Stimulated activated CD8-positive, alpha-beta memory T cell treated with anti-CD3 and anti-CD28 coated beads, Interleukin-7, amount 100 ng/mL, for 4 hours (primary cell): ENCODE measurements around the gene WIPI1.
"Not testable (repeated sequence)": the region's sequence is repeated elsewhere in the genome, so short reads cannot be mapped to it uniquely, and the experiment has no call there.

Experiments used
- DNase-seq, 2 donors: peaks; one replicate each; pipeline ENCODE4 v3.0.0-alpha.2; 2020; ENCODE audit warnings: low read depth in 2 of 2

The WIPI1 gene

DNA sequence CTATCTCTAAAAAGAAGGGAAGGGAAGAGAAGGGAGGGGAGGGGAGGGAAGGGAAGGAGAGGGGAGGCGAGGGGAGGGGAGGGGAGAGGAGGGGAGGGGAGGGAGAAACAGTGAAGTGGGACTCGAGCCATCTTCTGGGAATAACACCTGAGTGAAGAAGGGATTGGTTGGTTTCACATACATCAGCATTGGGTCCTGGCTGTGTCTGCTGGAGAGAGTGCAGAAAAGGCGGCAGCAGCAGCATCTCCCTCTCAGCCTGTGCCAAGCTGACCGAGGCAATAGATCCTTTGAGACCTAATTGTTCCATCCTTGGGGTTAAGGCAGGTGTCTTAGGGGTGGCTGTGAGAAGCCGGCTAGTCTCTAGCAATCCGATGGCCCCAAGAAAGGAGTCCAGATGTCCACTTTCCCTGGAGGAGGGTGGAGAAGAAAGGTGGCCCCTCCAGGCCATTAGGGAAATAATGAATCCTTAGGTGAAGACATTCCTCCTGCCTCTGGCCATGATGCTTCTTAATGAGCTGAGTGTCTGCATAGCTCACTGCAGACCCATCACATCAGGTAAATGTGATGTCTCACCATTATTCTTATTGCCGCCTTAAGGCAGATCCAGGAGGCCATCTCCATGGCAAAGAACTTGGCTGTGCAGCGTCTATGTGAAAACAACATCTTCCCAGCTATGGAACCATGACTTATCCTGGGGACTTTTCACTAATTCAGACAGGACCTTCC lies 71.6 kb downstream of the WIPI1 start:
- no peak for DNase-seq

DNA sequence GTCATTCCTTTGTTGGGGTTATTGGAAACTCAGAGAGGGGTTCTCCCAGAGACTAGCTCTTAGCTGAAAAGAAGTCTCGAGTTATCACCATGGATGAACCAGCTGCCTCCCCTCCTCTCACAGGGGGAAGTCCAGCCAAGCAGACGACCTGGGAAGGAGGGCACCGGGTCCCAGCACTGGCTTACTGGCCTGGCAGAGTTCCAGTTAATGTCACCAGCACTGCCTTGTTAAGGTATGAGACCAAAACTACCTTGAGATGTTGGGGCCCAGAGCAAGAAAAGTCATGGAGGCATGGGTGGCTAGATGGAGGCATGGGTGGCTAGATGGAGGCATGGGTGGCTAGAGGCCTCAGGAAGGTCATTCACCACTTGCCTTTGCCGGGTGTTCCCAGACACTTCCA lies 72.4 kb downstream of the WIPI1 start:
- DNase-seq: no peak

DNA sequence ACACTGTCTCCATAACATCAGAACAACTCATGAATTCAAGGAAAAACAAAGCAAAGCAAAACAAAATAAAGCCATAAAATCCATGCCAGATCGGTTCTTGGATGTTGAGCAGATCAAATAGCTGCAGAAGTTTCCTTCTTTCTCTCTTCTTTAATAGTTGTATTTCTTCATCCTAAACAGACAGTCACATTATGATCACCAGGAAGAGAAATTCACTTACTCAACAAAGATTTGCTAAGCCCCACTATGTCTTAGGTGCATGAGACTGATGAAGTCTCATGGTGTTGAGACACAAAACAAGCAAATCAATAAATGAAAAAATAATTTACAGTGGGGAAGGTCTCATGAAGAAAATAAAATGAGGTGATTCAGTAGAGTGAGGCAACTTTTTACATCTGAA lies 72.8 kb downstream of the WIPI1 start:
- DNase-seq: no peak

DNA sequence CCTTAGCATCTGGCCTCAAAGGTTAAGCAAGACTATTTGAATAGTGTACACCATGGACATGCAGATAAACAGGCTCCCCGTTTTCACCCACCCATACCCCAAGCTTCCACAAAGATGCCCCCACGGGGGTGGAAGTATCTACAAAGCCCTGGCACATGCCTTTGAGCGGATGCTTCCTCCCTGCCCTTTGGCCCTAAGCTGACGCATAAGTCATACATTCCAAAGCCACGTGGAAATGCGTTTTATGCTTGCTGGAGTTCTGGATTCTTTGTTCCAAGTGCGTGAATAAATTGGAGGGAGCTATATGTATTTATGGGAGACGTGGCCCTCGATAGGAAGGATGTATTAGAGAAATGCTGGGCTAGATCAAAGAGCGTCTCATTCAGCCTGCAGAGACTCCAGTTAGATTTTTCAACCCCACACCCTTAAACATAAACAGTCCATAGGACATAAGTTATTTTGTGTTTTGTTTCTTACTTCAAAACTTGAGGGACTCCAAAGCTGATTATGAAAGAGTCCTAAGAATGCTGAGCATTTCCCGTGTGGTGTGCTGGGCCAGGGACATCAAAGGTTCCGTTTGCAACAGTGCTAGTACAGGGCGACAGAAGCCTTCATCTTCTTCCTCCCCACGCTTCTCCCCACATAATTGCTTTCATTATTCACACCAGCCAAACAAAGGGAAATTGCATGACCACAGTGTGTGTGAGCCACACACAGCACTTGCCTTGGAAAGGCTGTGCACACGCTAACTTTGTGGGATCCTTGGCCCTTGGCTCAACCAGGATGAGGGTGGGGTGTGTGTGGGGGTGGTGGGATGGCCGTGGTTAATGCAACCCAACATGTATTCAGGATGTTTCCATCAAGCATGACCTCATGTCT lies 73.6 kb downstream of the WIPI1 start:
- DNase-seq: no peak

DNA sequence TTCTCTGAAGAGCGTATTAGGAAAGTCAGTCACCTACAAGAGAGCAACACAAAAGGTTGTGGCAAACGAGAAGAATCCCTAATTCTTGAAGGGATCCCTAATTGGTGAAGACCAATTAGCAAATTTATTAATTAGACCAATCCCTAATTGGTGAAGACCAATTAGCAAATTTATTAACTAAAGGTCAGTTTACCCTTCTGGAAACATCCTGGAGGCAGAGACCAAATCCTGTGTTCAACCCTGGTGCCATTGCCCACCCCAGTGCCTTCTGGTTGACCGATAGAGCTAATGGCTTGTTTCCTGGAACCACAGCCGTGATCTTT lies 74.2 kb downstream of the WIPI1 start:
- no peak for DNase-seq

DNA sequence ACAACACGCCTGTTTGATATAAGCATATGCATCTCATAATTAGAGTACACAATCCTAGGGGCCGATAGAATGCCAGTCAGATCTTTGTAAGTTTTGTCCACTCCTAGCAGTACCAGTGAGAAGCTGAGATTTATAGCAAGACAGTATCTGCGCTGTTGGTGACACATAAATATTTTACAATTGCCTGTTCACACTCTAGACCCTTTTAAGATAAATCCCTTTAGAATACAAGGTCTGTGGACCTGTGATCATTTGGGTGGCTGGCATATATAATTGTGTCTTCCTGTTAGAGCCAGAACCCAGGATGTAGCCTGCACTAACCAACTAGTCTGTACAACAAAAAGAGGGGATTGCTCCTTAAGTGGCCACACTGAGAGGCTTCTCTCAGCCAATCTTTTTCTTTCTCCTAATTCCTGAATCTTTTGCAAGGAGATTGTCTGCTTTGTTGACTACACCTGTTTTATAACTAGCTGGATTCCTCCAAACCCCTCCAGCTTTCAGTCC lies 74.7 kb downstream of the WIPI1 start:
- DNase-seq: no peak

DNA sequence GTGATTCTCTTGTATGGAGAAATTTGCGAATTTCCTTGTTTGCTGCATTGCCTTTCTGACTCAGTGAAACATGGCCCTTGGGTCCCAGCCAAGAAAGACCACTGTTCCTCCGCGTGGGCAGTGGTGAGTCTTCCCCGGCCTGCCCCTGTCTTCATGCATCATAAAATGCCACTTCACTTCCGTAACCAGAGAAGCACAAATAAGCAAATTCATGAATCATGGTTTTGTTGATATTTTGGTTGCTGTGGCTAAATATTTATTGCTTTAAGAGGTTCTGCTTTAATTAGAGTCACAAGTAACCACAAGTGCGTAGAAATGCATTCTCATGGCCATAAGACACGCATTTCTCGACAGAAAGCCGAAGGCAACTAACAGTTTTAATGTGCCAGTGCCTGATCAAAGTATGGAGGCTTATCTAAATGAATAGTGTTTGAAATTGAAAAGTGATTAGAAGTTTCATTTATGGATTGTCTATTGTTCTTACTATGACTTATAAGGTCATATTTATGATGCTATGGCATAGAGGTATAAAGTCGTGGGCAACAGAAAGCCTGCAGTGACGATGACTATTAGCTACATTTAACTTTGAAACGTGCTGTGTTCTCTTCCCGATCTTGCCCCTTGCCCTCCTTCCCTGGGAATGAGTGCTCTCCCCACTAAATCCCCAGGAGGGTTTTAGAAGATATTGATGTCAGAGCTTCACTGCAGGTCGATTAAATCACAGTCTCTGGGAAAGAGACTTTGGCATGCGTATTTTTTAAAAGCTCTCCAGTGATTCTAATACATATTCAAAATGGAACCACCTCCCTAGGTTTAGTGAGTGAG lies 76.0 kb downstream of the WIPI1 start:
- DNase-seq: no peak

DNA sequence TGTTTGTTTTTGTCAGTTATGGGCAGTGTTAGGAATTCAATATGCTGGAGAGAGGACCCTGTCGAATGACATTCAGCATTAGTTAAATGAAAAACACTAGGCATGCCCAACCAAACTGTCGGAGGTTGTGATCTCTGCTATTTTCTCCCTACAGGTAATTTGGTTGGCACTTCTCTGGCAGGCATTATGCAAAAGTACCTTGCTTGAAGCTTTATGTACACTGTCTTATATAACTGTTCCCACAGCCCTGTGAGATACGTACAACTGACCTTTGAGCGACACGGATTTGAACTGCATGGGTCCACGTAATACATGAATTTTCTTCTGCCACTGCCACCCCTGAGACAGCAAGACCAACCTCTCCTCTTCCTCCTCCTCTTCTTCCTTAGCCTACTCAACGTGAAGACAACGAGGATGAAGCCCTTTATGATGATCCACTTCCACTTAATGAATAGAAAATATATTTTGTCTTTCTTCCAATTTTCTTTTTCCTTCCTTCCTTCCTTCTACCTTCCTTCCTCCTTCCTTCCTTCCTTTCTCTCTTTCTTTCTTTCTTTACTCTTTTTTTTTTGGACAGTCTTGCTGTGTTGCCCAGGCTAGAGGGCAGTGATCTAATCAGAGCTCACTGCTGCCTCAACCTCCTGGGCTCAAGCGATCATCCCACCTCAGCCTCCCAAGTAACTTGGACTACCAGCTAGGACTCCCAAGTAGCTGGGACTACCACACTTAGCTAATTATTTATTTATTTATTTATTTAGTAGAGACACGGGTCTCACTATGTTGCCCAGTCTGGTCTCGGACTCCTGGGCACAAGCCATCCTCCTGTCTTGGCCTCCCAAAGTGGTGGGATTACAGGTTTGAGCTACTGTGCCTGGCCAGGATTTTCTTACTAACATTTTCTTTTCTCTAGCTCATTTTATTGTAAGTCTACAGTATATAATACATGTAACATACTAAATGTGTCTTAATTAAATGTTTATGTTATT lies 77.3 kb downstream of the WIPI1 start:
- no peak for DNase-seq

DNA sequence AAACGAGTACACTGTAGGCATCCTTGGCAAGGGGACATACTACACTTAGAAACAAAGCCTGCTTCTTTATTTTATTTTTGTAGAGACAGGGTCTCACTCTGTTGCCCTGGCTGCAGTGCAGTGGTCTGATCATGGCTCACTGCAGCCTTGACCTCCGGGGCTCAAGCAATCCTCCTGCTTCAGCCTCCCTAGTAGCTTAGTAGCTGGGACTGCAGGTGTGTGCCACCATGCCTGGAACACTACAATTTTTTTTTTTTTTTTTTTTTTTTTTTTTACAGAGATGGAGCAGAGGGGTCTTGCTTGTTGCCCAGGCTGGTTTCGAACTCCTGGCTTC lies 78.2 kb downstream of the WIPI1 start:
- no peak for DNase-seq

DNA sequence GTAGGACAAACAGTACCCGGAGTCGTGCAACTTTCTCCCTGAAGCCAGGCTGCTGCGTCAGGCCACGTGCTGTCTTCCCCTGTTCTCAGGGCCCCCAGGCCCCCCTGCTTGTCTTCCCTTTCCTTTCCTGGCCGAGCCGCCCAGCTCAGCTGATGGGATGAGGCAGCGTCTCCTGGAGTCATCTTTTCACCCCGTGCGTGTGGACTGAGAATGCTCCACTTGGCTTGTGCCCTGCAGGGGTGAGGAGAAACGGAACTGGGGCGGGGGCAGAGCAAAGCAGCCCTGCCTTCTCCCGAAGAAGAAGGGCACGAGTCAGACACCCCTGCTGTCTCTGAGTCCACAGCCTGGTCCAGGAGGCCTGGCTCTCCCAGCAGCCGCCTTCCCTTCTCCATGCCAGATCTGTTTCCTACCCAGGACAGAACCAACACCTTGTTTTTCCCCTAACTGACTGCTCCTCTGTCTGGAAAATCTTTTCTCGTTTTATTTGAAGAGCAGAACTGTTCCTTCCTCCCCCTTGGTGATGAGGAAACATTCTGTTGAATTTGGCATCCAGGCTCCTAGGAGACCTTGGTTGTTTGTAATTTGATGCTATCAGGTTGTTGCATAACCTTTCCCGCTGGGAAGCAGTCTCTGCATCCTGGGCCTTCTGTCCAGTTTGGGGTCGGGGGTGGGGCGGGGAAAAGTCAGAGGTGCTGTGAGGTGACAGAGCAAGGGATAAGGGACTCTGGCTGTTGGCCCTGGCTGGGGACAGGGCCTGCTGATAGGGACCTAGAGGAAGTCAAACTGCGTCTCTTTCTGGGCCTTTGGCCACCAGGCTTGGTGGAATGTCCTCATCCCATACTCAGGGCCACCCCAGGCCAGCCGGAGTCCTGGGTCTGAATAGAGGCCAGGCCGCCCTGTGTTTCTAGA lies 78.8 kb downstream of the WIPI1 start:
- DNase-seq: no peak

DNA sequence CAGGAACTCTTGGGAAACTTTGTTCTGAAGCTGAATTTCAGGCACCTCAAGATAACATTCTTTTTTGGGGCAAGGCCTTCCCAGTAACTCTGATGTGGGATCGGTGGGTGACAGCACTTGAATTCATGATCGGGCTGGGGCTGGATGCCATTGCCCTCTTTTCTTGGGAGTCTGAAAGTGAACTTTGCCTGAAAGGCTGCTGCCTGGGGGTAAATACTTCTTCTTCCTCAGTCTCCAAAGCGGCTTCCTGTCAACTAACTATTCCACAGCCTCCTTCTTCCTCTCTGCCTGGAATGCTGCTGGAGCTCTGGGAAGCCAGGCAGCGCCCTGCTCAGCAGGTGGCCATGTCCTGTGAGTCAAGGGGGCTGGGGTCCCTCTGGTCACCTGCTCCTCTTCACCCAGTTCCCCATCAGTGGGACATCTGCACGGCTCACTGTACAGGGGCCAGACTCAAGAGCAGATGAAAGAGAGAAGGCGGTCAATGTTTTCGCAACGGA lies 79.5 kb downstream of the WIPI1 start:
- DNase-seq: no peak

DNA sequence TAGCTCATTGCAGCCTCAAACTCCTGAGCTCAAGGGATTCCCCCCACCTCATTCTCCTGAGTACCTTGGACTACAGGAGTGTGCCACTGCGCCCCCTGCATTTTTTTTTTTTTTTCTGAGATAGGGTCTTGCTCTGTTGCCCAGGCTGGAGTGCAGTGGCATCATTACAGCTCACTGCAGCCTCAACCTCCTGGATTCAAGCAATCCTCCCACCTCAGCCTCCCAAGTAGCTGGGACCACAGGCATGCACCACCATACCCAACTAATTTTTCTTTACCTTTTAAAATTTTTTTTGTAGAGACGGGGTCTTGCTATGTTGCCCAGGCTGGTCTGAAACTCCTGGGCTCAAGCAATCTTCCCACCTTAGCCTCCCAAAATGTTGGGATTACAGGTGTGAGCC lies 81.1 kb downstream of the WIPI1 start:
- DNase-seq: not testable (repeated sequence)

DNA sequence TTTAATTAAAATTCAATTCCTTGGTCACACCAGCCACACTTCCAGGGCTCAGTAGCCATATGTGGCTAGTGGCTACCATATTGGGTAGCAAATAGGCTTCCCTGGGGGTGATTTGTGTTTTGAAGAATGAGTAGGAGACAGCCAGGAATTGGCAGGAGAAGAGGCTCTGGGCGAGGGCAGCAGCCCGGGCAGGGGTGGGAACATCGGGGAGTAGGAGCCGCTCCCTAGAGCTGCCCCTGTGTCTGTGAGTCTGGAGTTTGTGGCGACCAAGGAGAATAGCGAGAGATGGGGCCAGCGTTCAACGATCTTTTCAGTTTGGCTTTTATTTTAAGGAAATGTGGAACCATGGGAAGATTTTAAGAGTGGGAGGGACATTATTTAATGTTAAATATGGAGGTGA lies 81.7 kb downstream of the WIPI1 start:
- DNase-seq: no peak
